Testis (tissue), 3 donors: ENCODE data around the gene NID1. TPM values are rescaled to one million over a fixed set of nuclear protein-coding genes. Genes with fewer than 3 reads are reported as not detected.

ENCODE experiments used
- DNase-seq: peaks from one replicate; pipeline ENCODE4 v3.0.0-alpha.2; 2019
- H3K27ac ChIP-seq, 2 donors: fragments of 200-600 bp; sonication (generic); one replicate each; pipeline ENCODE4 v1.5.1; 2019
- H3K27me3 ChIP-seq: fragments of 200-600 bp; sonication (generic); one replicate; pipeline ENCODE4 v1.5.1; 2019
- H3K36me3 ChIP-seq: fragments of 200-600 bp; sonication (generic); one replicate; pipeline ENCODE4 v1.5.1; 2017; ENCODE audit warnings: low read depth; ENCODE audit errors: missing control alignments
- H3K4me1 ChIP-seq: fragments of 200-600 bp; sonication (generic); one replicate; pipeline ENCODE4 v1.5.1; 2019
- H3K4me3 ChIP-seq, 2 donors: fragments of 200-600 bp; sonication (generic); one replicate each; pipeline ENCODE4 v1.5.1; 2017 to 2019
- H3K9me3 ChIP-seq: fragments of 200-600 bp; sonication (generic); one replicate; pipeline ENCODE4 v1.5.1; 2017
- CTCF ChIP-seq, 3 experiments: fragments of 450-650 bp in 2 of 3; fragments of 200-600 bp in 1 of 3; sonication (generic) in 1 of 3; IDR thresholded peaks; one replicate each; pipeline ENCODE4 v1.5.1; 2016 to 2019; ENCODE audit warnings: antibody characterized with exemption in 3 of 3, mild to moderate bottlenecking in 2 of 3, moderate library complexity in 1 of 3
- POLR2A ChIP-seq: fragments of 450-650 bp; IDR thresholded peaks from one replicate; pipeline ENCODE4 v1.6.1; 2017; ENCODE audit warnings: antibody characterized with exemption, mild to moderate bottlenecking, moderate library complexity
- WGBS, 2 donors: methylation state at CpG; one replicate each; pipeline ENCODE4 v1.1.5; 2018; 5-methylcytosine and 5-hydroxymethylcytosine counted together
- intact Hi-C: fragments of 100-400 bp; cut with DNase I; formaldehyde crosslinking; loops from one replicate; pipeline ENCODE4 v1.15.1; 2023; ENCODE audit warnings: low total_unique reads
- polyA plus RNA-seq: library from polyadenylated mRNA; stranded (reverse); fragments of 350-450 nt; fragmentation: Illumina TruSeq; extraction: RNeasy Lipid Tissue Mini Kit (QIAGEN cat#74804); gene quantifications from one replicate; pipeline ENCODE4 v1.2.3, GENCODE V29; 2014; ENCODE audit warnings: low read depth, low replicate concordance; ENCODE audit not compliant: insufficient read depth
- total RNA-seq, 2 donors: library from RNA; depleted of rRNA; stranded (reverse); fragments of >200 nt; gene quantifications; one replicate each; pipeline ENCODE4 v1.2.3, GENCODE V29; 2016

The NID1 gene
- total and polyA plus RNA-seq, 3 donors from 2014 or later, result 18.8 to 36.1 (median 21.0) TPM

- TF ChIP-seq POLR2A (no peak), CTCF (IDR thresholded peaks at IDR 0.05) (no peak)
Measured at GRCh38 chr1:236095705-236096520, 31.0 kb upstream of the NID1 start.

GRCh38 chr1:236092899-236093298, 28.0 kb upstream of the NID1 start:
- no peak for DNase-seq
- TF ChIP-seq CTCF (IDR thresholded peaks at IDR 0.05) (no peak), POLR2A (no peak)
- Histone ChIP-seq H3K4me3 (no peak overlapping the region), H3K4me1 (no peaks in the 10 kb centered on the region), H3K9me3 (no peaks in the 10 kb centered on the region), H3K27me3 (no peaks in the 10 kb centered on the region), H3K36me3 (no peaks in the 10 kb centered on the region), H3K27ac (no peak overlapping the region)
- WGBS, 2 donors, result 71 to 72% methylated on average over 5 of the region's 5 CpGs
- intact Hi-C loops, result no loop called here

More at GRCh38 chr1:236095705-236096520, 31.0 kb upstream of the NID1 start:
- intact Hi-C loops, result no loop called here
- WGBS, 2 donors, result 87 to 94% methylated on average over 3 of the region's 3 CpGs
- Histone ChIP-seq H3K27ac (no peak overlapping the region), H3K4me1 (peaks cover 5% of the 10 kb centered on the region), H3K9me3 (no peaks in the 10 kb centered on the region), H3K36me3 (no peaks in the 10 kb centered on the region), H3K4me3 (no peak overlapping the region), H3K27me3 (no peaks in the 10 kb centered on the region)
- DNase-seq, result no peak

GRCh38 chr1:236091933-236092318, 27.0 kb upstream of the NID1 start:
- no peaks in the 10 kb centered on the region for H3K4me1 ChIP-seq
- TF ChIP-seq POLR2A (no peak), CTCF (IDR thresholded peaks at IDR 0.05) (no peak)
- 84 to 92% methylated on average over 5 of the region's 5 CpGs for WGBS, 2 donors
- H3K36me3 ChIP-seq, result no peaks in the 10 kb centered on the region
- no peak overlapping the region for H3K27ac ChIP-seq
- H3K9me3 ChIP-seq, result no peaks in the 10 kb centered on the region
- intact Hi-C loops, result no loop called here
- DNase-seq, result no peak
- no peak overlapping the region for H3K4me3 ChIP-seq
- H3K27me3 ChIP-seq, result no peaks in the 10 kb centered on the region

- TF ChIP-seq CTCF (IDR thresholded peaks at IDR 0.05), result no peak
- DNase-seq, result no peak
- WGBS, 2 donors, result 71% methylated on average over 5 of the region's 5 CpGs
- Histone ChIP-seq H3K4me1 (no peaks in the 10 kb centered on the region), H3K4me3 (no peak overlapping the region), H3K36me3 (no peaks in the 10 kb centered on the region), H3K27me3 (no peaks in the 10 kb centered on the region), H3K9me3 (no peaks in the 10 kb centered on the region), H3K27ac (no peak overlapping the region)
- intact Hi-C loops, result no loop called here
Measured at GRCh38 chr1:236090741-236091147, 25.9 kb upstream of the NID1 start.
